Medulla oblongata (tissue), 1 donor: Measurements from ENCODE around the gene VSNL1.
A peak's percentile ranks its signal among the peaks of the same experiment; 100 is the strongest.

Experiments
- DNase-seq: peaks from one replicate; pipeline ENCODE4 v3.0.0-alpha.2; 2015; ENCODE audit errors: extremely low spot score

Gene VSNL1

DNA sequence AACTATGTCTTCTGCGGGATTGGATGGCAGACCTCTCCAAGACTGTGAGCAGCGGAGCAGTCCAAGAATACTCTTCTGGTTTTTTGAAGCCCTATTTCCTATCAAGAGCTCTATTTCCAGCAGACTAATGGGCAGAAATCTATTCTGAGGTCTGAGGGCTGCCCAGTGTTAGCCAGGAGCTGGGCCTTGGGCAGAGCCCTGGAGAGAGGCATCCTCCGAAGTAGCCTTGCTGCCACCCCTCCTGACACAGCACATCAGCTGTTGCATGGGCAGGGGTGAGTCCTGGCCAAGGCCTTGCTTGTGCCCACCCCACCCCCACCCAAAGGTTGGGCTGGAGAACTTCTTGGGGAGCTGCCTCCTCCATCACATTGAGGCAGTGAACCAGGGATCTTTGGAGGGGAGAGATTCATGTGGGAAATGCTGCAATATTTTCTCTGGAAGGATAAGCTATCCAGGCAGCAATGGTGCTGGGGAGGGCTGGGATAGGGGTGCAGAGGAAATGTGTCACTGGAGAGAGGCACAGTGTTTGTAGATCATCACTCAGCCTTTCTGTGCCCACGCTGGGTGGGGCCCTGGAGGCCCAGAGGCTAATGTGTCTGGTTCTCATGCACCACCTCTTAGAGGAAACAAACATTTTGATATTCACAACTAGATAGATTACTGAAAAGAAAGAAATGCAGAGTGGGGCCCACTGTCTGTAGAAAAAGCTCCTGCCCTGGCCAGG lies 104.7 kb downstream of the VSNL1 start:
- DNase-seq, result no peak

DNA sequence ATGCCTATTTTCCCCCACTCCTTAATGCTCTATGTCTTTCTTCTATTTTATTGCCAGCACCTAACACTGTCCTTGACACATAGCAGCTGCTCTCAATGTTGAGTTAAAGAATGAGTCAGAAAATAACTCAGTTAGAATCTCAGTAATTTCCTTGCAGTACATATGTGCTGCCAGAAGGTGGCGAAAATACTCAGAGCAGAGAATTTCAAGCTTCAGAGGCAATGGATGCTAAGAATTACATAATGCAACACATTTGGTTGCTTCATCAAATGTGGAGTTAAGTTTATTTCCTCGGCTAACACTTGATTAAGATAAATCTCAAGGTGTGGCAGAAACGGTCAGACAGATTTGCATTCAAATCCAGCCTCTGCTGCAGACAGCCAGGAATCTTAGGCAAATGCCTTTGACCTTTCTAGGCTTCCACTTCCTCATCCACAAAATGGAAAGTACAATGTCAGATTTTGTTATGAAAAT lies 105.6 kb downstream of the VSNL1 start:
- DNase-seq, result peak; percentile 68

DNA sequence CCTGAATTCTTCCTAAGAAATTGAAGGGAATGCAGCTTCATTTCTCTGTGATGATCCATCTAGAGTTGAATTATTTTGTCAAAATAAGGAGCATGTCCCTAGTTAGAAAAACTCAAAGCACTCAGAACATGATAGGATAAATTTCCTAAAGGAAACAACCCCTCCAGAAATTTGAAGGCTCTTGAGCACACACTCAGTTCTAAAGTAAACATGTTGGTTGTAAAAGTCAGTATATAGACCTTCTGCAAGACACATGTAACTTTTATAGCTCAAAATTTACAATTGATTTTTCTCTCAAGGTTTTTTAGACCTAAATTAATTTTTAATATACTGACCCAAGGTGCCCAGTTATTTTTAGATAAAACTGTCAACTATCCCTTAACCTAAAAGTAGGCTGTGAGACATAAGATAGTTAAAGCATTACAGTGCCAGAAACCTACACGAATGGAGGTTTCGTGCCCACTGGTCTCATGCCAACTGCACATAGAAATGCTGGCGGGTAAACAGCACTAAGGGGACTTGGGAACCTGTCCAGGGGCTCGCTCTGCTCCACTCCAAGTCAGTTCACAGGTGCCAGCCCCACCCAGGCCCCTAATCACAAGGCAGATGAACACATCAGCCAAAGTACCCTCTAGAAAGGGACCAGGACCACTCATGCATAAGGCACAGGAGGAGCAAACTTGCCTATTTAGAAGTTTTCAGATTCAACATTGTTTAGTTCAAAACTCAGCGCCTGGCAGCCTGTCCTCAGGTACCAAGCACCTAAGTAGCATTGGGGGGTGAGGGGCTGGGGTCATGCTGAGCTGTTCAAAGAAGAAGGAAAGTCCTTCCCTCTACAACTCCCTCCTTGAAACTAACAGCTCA lies 106.6 kb downstream of the VSNL1 start:
- DNase-seq, result no peak

DNA sequence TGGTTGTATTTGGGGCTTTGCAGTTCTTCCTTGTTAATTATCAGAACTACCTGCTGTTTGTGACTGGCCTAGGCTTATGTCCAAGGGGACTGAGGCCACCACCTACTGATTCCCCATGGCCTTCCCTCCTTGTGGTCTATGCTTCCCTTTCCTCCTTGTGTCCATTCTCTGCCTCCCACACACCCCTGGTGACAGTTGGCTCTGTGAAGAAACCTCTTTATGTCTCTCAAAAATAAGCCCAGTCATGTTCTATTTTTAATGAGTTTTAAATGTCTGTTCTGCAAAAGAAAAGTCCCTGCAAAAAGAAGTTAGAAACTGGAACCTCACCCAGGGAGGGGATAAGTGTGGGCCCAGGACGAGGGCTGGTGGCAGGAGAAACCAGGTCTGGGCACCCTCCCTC lies 108.1 kb downstream of the VSNL1 start:
- no peak for DNase-seq

DNA sequence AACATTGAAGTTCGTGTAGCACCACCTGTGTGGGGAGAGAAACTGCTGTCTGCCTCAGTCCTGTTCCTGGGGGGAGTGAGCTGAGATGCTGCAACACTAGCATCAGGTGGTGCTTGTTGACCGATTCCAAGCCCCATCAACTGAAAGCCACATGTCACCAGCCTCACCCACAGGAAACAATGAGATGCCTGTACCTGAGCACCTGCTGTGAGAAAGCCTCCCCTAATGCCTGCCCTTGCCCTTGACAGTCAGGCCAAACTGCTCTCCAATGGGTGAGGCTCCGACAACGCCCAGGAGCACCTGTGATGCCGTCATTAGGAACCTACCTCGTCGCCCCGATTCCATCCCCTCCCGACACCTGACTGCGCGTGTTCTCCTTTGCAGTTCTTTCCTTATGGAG lies 108.5 kb downstream of the VSNL1 start:
- no peak for DNase-seq

DNA sequence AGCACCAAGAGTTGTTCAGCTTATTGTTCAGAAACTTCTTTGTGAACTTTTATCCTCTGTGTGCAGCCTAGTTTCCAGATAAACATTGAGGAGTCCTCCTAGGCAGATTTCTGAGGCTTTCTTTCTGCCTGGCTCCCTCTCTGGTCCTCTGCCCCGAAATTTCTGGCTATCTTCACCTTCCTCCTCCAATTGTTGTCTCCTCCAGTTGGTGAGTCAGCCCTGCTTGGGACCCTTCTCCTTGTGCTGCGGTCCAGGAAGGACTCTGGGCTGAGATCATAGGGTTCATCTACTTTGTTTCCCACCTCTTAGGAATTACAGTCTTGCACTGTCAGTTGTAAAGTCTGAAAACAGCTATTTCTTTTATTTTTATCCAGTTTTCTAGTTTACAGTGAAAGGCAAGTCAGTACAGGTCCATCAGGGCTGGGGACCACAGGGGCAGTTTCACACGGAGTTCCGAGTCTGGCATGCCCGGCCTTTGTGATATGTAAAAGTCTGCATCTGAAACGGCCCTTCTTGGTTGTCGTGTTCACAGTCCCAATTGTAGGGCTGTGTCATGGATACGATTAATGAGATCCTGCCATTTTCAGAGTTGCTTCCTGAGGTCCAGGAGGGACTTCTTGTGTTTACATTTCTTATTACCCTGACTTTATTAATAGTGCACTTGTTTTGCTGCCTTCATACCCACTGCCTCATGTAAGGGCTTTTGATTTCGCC lies 112.3 kb downstream of the VSNL1 start:
- DNase-seq, result no peak

DNA sequence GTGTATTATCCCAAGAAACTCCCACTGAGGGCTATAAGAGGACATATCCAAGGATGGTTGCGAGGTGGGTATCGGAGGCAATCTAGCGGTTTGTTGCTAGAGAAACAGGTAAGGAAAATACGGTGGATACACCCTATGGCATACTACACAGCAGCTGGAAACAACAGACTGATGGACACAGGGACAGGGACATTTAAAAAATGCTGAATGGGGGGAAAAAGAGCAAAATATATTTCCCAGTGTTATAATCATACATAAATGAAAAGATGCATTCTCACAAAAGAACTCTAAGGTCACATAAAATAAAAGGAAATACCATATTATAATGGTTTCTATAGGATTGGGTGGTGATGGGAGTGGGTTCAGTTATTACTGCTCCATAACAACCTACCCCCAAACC lies 117.3 kb downstream of the VSNL1 start:
- no peak for DNase-seq

DNA sequence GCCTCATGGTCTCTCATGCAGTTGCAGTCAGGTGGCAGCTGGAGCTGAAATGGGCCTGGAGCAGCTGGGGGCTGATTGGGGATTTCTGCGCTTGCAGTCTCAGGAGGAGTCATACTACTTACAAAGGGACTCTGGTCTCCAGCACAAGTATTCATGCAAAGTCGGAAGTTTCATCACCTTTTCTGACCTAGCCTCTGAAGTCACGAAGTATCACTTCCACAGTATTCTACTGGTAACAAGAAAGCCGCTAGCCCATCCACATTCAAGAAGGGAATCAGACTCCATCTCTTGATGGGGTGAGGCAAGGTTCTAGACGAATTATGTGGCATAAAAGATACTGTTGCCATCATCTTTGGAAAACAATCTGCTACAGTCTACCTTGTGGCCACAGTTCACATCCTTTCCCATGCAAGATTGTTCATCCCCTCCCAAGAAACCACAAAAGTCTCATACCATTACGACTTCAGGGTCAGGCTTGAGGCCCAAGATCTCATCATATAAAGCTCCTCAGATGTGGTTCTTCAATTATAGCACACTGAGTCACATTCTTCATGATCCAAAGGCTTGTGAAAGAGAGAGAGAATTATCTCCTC lies 117.9 kb downstream of the VSNL1 start:
- DNase-seq, result no peak

DNA sequence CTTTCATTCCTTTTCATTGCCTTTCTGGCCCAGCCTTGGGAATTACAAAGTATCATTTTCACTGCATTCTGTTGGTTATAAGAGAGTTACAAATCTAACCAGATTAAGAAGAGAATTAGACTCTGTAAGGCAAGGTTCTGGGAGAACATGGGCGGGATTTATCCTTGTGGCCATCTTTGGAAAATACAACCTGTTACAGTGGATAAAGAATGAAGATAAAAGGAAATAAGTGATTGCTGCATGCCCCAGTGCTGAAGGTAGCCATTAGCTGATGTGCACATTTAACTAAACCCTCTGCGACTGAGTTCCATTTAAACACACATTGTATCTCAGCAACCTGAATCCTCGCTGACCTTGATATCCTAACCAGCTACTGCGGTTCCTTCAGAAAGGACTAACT lies 119.7 kb downstream of the VSNL1 start:
- DNase-seq, result no peak

DNA sequence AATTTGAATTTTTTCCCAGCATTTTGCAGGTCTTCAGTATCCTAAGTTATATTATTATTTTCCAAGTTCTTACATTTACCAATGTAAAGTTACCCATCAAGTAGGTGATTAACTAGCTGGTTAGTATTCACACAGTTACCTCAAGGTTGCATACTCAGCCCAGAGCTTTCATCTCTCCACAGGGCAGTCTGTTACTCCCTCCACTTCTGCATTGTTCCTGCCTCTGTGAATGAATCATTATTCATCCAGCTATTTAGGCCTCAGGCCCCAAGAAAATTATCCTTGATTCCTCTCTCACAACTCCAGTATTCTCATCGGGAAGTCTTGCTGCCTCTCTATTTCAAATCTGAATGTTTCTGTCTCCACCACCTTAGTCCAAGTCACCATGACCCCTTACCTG lies 121.0 kb downstream of the VSNL1 start:
- no peak for DNase-seq

DNA sequence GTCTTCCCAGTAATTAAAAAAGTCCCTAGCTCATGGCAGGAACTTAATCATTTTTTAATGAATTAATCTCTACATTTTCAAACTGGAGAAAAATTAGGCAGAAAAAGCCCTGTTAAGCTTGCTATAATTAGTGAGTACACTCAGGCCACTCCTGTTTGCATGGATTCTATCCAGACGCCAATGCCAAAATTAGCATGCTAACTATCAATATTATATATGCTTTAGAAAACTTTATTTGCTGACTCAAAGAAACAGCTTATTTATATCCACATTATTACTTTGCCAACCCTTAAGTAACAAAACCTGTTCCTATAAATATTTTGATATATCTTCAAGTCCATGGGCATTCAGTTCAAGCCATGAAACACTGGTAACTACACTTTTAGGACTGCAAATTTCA lies 122.2 kb downstream of the VSNL1 start:
- no peak for DNase-seq

DNA sequence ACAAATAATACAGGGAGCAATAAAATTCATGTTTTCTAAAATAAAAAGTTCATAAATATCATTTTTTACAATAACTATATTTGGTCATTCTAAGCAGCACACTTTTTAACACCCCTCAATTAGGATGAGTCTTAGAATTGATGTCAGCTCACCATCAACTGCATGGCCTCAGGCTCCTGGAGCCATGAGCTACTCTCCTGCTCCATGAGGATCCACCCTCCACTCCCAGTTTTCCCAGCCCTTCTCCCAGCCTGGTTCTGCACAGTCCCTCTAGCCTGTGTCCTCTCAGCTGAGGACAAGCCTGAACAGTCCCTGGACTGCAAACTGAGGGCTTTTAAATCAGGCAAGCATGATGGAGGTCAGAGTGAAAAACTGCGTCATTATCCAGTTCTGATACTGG lies 124.0 kb downstream of the VSNL1 start:
- no peak for DNase-seq

DNA sequence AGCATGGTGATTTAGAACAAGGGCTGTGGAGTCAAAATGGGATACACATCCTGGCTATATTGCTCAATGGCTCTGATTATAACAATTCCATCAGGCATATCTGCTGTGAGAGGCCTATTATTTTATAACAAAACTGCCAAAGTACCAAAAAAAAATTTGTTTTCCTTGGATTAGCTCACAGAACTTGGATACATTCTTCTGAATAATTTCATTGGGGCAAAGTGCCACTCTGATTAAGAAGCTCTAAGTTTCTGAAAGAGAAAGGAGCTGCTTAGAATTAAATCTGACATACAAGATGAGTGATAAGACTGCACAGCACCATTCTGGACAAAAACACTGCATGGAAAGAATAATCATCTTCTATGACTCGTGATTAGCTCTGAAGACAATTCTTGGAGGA lies 127.4 kb downstream of the VSNL1 start:
- DNase-seq, result no peak

DNA sequence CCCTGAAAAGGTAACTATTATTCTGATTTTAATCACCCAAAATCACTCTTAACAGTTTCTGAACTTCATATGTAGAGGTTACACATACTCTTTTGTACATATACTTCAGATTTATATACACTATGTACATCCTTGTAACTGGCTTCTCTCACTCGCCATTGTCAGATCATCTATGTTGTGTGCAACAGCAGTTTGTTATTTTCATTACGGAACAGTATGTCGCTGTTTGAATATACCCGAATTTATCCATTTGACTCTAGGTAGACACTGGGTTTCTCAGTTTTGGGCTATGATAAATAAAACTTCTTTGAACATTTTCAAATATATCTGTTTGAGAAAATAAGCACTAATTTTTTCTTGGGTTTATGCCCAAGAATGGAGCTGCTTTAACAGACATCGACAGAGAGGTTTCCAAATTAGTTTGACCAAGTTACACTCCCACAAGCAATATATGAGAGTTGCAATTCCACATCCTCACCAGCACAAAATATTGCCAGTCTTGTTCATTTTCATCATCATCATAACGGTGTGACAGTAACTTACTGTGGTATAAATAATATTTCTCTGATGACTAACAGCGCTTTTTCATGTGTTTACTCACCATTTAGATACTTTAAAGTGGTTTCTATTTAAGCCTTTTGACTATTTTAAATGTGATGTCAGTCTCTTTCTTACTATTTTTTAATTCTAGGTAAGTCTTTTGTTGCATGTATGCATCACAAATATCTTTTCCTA lies 132.3 kb downstream of the VSNL1 start:
- no peak for DNase-seq

DNA sequence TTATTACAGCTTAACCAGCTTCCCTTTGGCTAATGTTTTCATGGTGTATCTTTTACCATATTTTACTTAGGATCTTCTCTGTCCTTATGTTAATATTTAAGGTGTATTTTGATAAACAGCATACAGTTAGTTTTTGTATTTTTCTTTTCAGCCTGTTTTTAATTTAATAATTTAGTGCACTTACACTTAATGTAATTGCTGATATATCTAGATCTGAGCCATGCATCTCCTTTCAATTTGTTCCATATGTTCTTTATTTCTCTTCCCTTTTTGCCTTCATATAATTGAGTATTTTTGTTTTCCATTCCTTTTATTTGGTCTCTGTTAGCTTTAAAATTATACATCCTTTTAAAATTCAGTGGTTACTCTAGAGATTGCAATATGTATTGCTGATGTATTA lies 134.3 kb downstream of the VSNL1 start:
- DNase-seq, result no peak

DNA sequence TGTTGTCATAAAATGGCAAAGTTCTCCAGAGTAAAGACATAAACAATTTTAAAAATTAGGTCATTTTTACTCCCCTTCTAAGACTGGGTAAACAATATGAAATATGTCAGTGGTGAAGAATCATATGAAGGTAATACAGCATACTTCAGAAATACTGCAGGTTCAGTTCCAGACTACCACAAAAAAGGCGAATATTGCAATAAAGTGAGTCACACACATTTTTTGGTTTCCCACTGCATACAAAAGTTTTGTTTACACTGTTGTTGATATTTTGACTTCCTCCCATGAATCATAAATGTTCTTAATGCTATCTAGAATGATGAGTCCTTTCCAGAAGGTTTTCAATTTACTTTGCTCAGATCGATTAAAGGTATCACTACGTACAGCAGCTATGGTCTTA lies 139.6 kb downstream of the VSNL1 start:
- no peak for DNase-seq

DNA sequence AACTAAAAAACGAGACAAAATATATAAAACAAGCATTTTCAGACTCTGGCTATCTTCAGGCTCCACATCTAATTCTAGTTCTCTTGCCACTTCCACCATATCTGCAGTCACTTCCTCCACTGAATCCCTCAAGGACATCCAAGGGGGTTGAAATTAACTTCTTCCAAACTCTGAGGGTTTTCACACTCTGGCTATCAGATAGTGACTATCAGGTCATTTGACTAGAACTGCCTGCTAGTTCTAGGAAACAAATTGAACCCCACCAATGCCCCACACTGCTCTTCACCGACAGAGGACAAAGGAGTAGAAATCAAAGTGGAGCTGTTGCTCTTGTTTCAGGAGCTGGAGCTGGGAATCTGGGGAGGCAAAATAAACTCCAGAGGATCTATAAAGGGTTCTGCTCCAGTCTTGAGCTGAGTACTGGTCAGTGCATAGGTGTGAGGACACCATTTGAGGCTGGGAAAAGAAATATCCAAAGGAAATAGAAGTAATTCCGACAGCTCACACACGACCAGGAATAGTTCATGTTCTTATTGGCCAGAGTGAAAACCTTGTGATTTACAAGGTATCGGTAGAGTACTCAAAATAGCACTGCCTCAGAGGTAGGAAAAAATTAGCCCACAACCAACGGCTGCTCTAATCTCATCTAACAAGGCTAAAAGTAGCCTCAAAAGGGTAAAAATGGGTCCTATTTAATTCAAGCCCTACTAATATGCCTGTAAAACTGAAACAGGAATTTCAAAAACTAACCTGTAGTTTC lies 141.8 kb downstream of the VSNL1 start:
- DNase-seq, result no peak

DNA sequence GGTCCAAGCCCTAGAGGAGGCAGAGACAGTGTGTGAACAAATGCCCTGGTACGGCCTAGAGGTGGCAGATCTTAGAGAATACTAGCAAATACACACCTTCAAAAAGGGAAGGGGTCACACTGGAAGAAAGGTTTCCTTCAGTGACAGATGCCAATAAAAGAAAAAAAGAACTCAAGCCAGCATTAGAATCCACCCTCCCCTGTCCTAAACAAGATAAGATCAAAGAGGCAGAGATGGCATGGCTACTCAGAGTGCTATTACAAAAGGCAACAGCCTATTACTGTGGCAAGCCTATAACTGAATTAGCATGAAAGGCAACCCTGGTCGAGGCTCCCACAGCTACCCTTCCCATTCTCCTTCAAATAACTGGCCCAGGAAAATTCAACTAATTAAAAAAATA lies 143.5 kb downstream of the VSNL1 start:
- no peak for DNase-seq

DNA sequence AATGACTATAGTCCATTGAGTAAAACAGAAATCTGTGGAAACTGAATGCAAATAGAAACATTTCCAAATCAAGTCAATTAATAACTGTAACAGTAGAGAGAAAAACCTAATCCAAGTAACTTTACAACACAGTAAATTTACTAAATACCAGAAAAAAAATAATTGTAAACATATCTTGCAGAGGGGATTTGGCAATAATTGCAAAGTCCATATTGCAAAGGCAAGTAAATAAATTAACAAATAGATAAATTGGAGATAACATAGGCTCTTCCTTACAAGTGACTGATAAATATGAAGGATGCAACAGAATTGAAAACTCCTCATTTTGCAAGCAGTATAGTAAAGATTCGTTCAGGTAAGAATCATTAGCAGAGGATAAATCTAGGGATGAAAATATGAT lies 148.1 kb downstream of the VSNL1 start:
- no peak for DNase-seq

DNA sequence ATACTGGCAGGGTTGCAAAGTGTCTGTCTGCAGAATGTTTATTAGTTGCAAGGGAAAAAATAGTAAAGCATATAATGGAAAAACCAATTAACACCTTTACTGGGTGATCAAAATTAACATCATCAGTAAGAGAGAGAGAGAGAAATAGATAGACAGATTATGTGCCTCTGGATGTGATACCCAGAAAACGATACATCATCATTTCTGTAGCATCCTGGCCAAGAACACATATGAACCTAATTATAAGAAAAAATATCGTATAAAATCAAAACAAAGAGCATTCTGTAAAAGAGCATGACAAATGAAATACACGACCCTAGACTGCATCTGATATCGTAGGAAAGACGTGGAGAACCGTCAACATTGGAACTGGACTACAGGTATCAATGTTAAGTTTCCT lies 148.5 kb downstream of the VSNL1 start:
- no peak for DNase-seq

DNA sequence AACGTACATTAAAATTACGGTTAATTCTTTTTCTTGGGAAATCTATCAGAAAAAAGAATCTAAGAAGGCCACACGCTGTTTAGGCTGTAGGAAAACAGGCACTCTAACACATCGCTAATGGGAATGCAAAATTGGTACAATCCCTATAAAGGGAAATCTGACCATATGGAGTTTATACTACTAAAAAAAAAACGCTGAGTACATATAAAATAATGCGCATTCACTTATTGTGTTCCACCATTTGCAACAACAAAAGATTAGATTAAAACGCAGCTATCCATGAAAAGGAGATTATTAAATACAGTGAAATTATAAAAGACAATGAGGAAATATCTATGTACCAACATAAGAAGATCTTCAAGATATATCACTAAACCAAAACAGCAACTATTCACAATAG lies 150.3 kb downstream of the VSNL1 start:
- DNase-seq, result no peak
